Measurements from ENCODE around the gene HNRNPCL1. TPM values are rescaled to one million over a fixed set of nuclear protein-coding genes. Genes with fewer than 3 reads are reported as not detected.

HNRNPCL1 gene
- total and polyA plus RNA-seq, 2 of the 8 experiments (the other 6 are each of a cell fraction or from before 2014, with no cell fraction given) = not detected

- H3K79me1 ChIP-seq (ENCODE audit: low read depth, low read length) = no peaks in the 10 kb centered on the region
- H3K4me2 ChIP-seq (ENCODE audit: insufficient read depth in 1 of 2, low read depth in 2 of 2, low read length in 2 of 2) = no peak overlapping the region
- TF ChIP-seq, protein P1, sequence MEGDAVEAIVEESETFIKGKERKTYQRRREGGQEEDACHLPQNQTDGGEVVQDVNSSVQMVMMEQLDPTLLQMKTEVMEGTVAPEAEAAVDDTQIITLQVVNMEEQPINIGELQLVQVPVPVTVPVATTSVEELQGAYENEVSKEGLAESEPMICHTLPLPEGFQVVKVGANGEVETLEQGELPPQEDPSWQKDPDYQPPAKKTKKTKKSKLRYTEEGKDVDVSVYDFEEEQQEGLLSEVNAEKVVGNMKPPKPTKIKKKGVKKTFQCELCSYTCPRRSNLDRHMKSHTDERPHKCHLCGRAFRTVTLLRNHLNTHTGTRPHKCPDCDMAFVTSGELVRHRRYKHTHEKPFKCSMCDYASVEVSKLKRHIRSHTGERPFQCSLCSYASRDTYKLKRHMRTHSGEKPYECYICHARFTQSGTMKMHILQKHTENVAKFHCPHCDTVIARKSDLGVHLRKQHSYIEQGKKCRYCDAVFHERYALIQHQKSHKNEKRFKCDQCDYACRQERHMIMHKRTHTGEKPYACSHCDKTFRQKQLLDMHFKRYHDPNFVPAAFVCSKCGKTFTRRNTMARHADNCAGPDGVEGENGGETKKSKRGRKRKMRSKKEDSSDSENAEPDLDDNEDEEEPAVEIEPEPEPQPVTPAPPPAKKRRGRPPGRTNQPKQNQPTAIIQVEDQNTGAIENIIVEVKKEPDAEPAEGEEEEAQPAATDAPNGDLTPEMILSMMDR (IDR thresholded peaks at IDR 0.05; ENCODE audit: control extremely low read depth in 1 of 3, insufficient read depth in 1 of 3, low read depth in 1 of 3, low read length in 3 of 3) = no peak
- no peak for TF ChIP-seq EGR1 (IDR thresholded peaks at IDR 0.05; ENCODE audit: borderline replicate concordance, low read depth, low read length)
- H2BK12ac ChIP-seq (ENCODE audit: low read depth, low read length) = no peak overlapping the region
- H2BK120ac ChIP-seq (replicated peaks; ENCODE audit: low read depth, low read length) = no peak overlapping the region
- H3K4me1 ChIP-seq (replicated peaks in 1 of 4; ENCODE audit: control insufficient read depth in 3 of 4, insufficient read depth in 4 of 4, low read length in 3 of 4) = no peaks in the 10 kb centered on the region
- no peaks in the 10 kb centered on the region for H3K79me2 ChIP-seq (ENCODE audit: control insufficient read depth in 1 of 2, insufficient read depth in 2 of 2, low read length in 2 of 2)
- ChIA-PET POLR2A (ENCODE audit: partially characterized antibody) (no interaction called here), CTCF (ENCODE audit: partially characterized antibody) (no interaction called here)
- H3K14ac ChIP-seq (ENCODE audit: insufficient read length) = no peak overlapping the region
- no peak overlapping the region for H2BK5ac ChIP-seq (ENCODE audit: low read depth, low read length)
- DNase-seq (ENCODE audit: low read depth in 1 of 2, low spot score in 2 of 2) = no peak
- H4K20me1 ChIP-seq (replicated peaks in 1 of 2; ENCODE audit: control insufficient read depth in 1 of 2, insufficient read depth in 2 of 2, low read length in 2 of 2) = no peaks in the 10 kb centered on the region
- H3K27ac ChIP-seq (ENCODE audit: low read depth, low read length) = no peak overlapping the region
- H2AFZ ChIP-seq (ENCODE audit: low read length) = no peak overlapping the region
- H3K23ac ChIP-seq (ENCODE audit: insufficient read length) = no peak overlapping the region
- H3K9ac ChIP-seq (replicated peaks in 1 of 4; ENCODE audit: extremely low read depth in 1 of 4, low read depth in 3 of 4, low read length in 3 of 4) = no peak overlapping the region
- H2BK20ac ChIP-seq (ENCODE audit: low read length) = no peak overlapping the region
- H4K8ac ChIP-seq (ENCODE audit: extremely low read depth, insufficient read depth, low read length) = no peak overlapping the region
- no peak overlapping the region for H2BK15ac ChIP-seq (ENCODE audit: low read length)
- H3K9me3 ChIP-seq (ENCODE audit: insufficient read depth in 2 of 2, low read depth in 1 of 2, low read length in 1 of 2) = peaks cover 22 to 24% of the 10 kb centered on the region in 2 experiments
- no peaks in the 10 kb centered on the region for H3K27me3 ChIP-seq (replicated peaks in 1 of 4; ENCODE audit: control insufficient read depth in 3 of 4, extremely low read depth in 1 of 4, insufficient read depth in 3 of 4, low read length in 3 of 4)
- H4K5ac ChIP-seq (ENCODE audit: insufficient read length, low read depth, low read length) = no peak overlapping the region
- H4K91ac ChIP-seq (replicated peaks; ENCODE audit: insufficient read length, low read length) = no peak overlapping the region
- H3K4me3 ChIP-seq (ENCODE audit: extremely low read depth in 1 of 4, insufficient read depth in 2 of 4, low read depth in 3 of 4, low read length in 4 of 4) = no peak overlapping the region
- no peaks in the 10 kb centered on the region for H3K23me2 ChIP-seq (ENCODE audit: low read depth, low read length)
- no peaks in the 10 kb centered on the region for H3K36me3 ChIP-seq (ENCODE audit: control insufficient read depth in 2 of 4, insufficient read depth in 4 of 4, low read length in 3 of 4)
- H3K4ac ChIP-seq (replicated peaks; ENCODE audit: insufficient read length, low read depth, low read length) = no peak overlapping the region
- no peak for FAIRE-seq
- WGBS, 2 experiments (ENCODE audit: extremely low coverage in 1 of 2, insufficient coverage in 1 of 2, insufficient read length in 1 of 2, insufficient replicate concordance in 2 of 2, low coverage in 1 of 2, low lambda C conversion rate in 2 of 2, missing lambda C conversion rate in 1 of 2) = 49% methylated on average over 4 of the region's 4 CpGs; no CpG with 5 or more reads in 1 of the 2 experiments
- H2AK5ac ChIP-seq (ENCODE audit: low read depth, low read length) = no peak overlapping the region
- H3K56ac ChIP-seq (replicated peaks; ENCODE audit: insufficient read length, low read depth, low read length) = no peak overlapping the region
- no peak overlapping the region for H3K18ac ChIP-seq (ENCODE audit: extremely low read depth, low read length)
Observed at GRCh38 chr1:12798911-12799310, 49.6 kb downstream of the HNRNPCL1 start.

Measured in H1 (cell line).